GM21723 (cell line): ENCODE measurements around the gene MRGPRX4.

Source experiments
- ATAC-seq: cut with Tn5 transposase; IDR thresholded peaks from one replicate; pipeline ENCODE4 v1.9.1; 2021; ENCODE audit warnings: mild to moderate bottlenecking, moderate library complexity; ENCODE audit not compliant: unreplicated experiment

Gene MRGPRX4

DNA sequence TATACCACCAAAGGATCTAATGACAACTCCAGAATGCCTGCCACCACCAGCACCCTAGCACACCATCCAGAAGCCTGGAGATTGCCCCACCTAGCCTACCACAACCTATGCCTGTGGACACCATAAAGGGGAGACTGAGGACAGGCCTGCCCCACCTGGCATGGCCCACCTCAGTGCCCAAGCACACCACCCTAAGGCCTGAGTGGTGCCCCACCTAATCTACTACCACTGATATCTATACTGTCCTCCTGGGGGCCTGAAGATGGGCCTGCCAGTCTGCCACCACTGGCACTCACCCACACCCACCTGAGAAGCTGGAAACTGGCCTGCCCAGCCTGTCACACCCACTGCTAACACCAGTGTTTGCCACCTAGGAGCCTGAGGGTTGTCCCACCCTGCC lies 32.1 kb downstream of the MRGPRX4 start:
- ATAC-seq = no peak

DNA sequence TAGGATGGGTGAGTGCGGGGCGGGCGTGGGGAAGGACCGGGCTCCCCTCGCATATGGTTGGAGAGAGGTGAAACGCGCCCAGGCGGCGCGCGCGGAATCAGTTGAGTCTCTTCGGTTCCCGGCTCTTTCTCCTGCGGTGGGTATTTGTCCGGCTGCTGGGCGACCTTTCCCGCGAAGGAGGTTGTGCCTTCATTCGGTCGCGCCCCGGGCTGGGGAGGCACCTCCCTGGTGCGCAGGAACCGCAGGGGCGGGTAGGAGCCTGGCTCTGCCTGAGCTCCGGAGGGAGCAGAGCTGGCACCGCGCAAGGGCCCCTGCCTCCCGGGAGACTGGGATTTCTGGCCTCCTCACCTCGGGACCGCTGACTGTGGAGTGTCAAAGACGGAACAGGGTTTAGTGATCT lies 36.4 kb downstream of the MRGPRX4 start:
- no peak for ATAC-seq

DNA sequence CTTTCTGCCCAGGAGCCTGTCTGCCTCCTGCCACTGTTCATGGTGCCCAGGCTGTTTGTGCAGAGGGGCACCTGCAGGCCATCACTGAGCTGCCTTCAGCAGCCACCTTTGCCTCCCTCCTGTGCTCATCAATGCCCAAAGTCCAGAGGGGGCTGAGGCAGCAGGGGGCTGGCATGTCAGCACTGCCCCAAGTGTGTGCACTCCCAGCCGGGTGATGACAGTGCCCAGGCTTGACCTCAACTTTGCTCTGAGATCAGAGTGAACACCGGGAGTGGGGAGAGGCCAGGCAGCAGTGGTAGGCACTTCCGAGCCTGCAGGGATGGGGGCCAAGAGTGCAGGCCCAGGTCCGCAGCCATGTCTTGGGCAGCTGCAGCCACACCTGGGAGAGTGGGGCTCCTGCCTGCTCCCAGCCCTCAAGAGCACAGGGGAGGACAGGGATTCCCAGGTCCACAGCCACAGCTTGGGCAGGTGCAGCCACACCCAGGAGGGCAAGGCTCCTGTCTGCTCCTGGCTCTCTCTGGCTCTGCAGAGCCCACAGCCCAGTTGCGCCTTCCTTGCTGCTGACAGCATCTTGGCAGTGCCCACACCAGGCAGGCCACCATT lies 48.7 kb downstream of the MRGPRX4 start:
- no peak for ATAC-seq

DNA sequence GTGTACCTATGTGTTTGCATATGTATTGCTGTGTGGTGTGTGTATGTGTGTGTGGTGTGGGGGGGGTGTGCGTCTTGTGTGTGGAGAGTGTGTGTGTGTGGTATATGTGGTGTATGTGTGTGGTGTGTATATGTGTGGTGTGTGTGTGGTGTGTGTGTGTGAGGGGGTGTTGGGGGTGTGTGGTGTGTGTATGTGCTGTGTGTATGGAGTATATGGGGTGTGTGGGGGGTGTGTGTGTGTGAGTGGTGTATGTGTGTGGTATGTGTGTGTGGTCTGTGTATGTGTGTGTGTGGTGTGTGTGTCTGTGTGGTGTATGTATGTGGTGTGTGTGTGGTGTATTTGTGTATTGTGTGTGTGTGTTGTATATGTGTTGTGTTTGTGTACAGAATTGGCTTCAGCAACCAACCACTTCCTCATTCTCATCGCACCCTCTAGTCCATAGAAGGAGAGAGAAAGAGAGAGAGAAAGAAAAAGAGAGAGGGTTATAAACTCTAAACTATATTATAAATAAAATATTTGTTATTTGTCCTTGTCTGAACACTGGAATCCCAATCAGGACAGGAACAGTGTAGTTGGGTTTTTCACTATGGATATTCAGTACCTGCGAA lies 50.3 kb downstream of the MRGPRX4 start:
- ATAC-seq = no peak
